Measurements from ENCODE around the gene TANGO6. TPM values are rescaled to one million over a fixed set of nuclear protein-coding genes. Genes with fewer than 3 reads are reported as not detected.
A peak's percentile ranks its signal among the peaks of the same experiment; 100 is the strongest.

Gene TANGO6
- total RNA-seq, 1 donor, result 38.0 TPM

DNA sequence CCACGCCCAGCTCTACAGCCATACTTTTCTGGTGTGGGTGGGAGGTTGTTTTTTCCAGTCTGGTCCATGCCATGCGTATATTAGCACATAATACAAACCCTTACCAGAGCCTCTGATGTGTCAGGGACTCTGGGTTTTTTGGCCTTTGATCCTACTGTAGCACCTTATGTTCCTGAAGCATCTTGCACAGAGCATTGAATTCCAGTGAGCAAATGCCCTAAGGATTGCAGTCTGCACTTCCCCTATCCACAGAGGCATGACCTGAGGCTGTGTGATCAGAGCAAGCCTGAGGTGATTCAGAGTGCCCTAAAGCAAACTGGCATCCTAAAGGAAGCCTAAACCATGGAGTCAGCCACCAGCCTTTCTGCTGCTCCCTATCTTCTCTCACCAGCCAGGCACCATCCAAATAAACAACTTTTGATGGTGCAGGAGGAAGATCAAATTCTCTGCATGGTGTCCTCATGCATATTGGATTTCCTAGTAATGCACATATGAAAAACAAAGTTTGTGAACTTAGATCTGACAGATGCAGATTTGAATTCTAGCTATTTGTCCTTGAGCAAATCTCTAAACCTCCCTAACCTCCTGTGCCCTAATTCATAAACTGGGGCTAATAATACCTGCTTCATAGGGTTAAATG, 220.9 kb downstream of the TANGO6 start:
- Histone ChIP-seq H3K36me3 (ENCODE audit: insufficient read depth, low read length) (no peaks in the 10 kb centered on the region), H4K20me1 (ENCODE audit: insufficient read depth, low read length) (no peaks in the 10 kb centered on the region), H3K9me3 (ENCODE audit: low read depth, low read length) (no peaks in the 10 kb centered on the region), H3K4me1 (ENCODE audit: insufficient read depth, low read length) (peaks cover 13% of the 10 kb centered on the region), H3K27me3 (ENCODE audit: insufficient read depth, low read length) (no peaks in the 10 kb centered on the region), H3K79me2 (ENCODE audit: insufficient read depth, low read length) (no peaks in the 10 kb centered on the region), H3K4me3 (ENCODE audit: insufficient read depth, low read length) (no peak overlapping the region), H3K27ac (ENCODE audit: low read depth, low read length) (peak overlapping the region; percentile 10), H2AFZ (ENCODE audit: low read length) (no peak overlapping the region), H3K4me2 (ENCODE audit: insufficient read depth, low read length) (no peak overlapping the region)
- TF ChIP-seq CTCF (IDR thresholded peaks at IDR 0.05; ENCODE audit: extremely low read depth, low read depth, low read length), result no peak
- no peak for DNase-seq (ENCODE audit: insufficient read length, low spot score, missing footprints)

GRCh38 chr16:69064764-69065313, 221.5 kb downstream of the TANGO6 start:
- Histone ChIP-seq H3K27me3 (ENCODE audit: insufficient read depth, low read length) (no peaks in the 10 kb centered on the region), H3K9me3 (ENCODE audit: low read depth, low read length) (no peaks in the 10 kb centered on the region), H3K36me3 (ENCODE audit: insufficient read depth, low read length) (no peaks in the 10 kb centered on the region), H3K27ac (ENCODE audit: low read depth, low read length) (no peak overlapping the region), H3K4me2 (ENCODE audit: insufficient read depth, low read length) (no peak overlapping the region), H3K4me1 (ENCODE audit: insufficient read depth, low read length) (peaks cover 13% of the 10 kb centered on the region), H2AFZ (ENCODE audit: low read length) (peak overlapping the region; percentile 15), H3K4me3 (ENCODE audit: insufficient read depth, low read length) (no peak overlapping the region), H4K20me1 (ENCODE audit: insufficient read depth, low read length) (no peaks in the 10 kb centered on the region), H3K79me2 (ENCODE audit: insufficient read depth, low read length) (no peaks in the 10 kb centered on the region)
- DNase-seq (ENCODE audit: insufficient read length, low spot score, missing footprints), result no peak
- no peak for TF ChIP-seq CTCF (IDR thresholded peaks at IDR 0.05; ENCODE audit: extremely low read depth, low read depth, low read length)

DNA sequence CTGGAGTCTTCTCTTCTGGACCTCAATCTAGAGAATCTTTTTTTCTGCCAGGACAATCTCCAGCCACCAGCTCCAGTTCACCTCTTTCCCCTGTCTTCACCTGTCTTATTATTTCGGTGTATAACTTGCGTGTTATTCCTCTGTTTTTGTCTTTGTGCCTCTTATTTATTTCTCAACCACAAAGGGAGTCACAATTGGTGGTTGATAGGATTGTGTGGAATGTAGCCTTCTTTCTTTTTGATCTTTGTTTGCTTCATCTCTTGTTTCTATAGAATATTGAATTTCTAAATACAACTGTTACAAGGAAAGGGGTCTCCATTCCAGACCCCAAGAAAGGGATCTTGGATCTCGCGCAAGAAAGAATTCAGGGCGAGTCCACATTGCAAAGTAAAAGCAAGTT, 226.2 kb downstream of the TANGO6 start:
- Histone ChIP-seq H3K4me1 (ENCODE audit: insufficient read depth, low read length) (peaks cover 26% of the 10 kb centered on the region), H3K27me3 (ENCODE audit: insufficient read depth, low read length) (no peaks in the 10 kb centered on the region), H3K79me2 (ENCODE audit: insufficient read depth, low read length) (no peaks in the 10 kb centered on the region), H3K27ac (ENCODE audit: low read depth, low read length) (no peak overlapping the region), H3K9me3 (ENCODE audit: low read depth, low read length) (no peaks in the 10 kb centered on the region), H4K20me1 (ENCODE audit: insufficient read depth, low read length) (no peaks in the 10 kb centered on the region), H3K4me3 (ENCODE audit: insufficient read depth, low read length) (no peak overlapping the region), H2AFZ (ENCODE audit: low read length) (no peak overlapping the region), H3K36me3 (ENCODE audit: insufficient read depth, low read length) (no peaks in the 10 kb centered on the region), H3K4me2 (ENCODE audit: insufficient read depth, low read length) (no peak overlapping the region)
- DNase-seq (ENCODE audit: insufficient read length, low spot score, missing footprints), result no peak
- no peak for TF ChIP-seq CTCF (IDR thresholded peaks at IDR 0.05; ENCODE audit: extremely low read depth, low read depth, low read length)

- Histone ChIP-seq H3K9me3 (ENCODE audit: low read depth, low read length) (no peaks in the 10 kb centered on the region), H4K20me1 (ENCODE audit: insufficient read depth, low read length) (no peaks in the 10 kb centered on the region), H3K4me1 (ENCODE audit: insufficient read depth, low read length) (peaks cover 18% of the 10 kb centered on the region), H2AFZ (ENCODE audit: low read length) (no peak overlapping the region), H3K4me3 (ENCODE audit: insufficient read depth, low read length) (no peak overlapping the region), H3K36me3 (ENCODE audit: insufficient read depth, low read length) (no peaks in the 10 kb centered on the region), H3K27me3 (ENCODE audit: insufficient read depth, low read length) (no peaks in the 10 kb centered on the region), H3K79me2 (ENCODE audit: insufficient read depth, low read length) (no peaks in the 10 kb centered on the region), H3K27ac (ENCODE audit: low read depth, low read length) (no peak overlapping the region), H3K4me2 (ENCODE audit: insufficient read depth, low read length) (no peak overlapping the region)
- no peak for DNase-seq (ENCODE audit: insufficient read length, low spot score, missing footprints)
- no peak for TF ChIP-seq CTCF (IDR thresholded peaks at IDR 0.05; ENCODE audit: extremely low read depth, low read depth, low read length)
These were observed 227.7 kb downstream of the TANGO6 start for GRCh38 chr16:69071036-69071435.

All from osteoblast (primary cell).